GM18951 (cell line): ENCODE results near the gene RFX2.

Experiments used
- POLR2A ChIP-seq: IDR thresholded peaks from 4 replicates; pipeline ENCODE4 v1.6.1; 2011; ENCODE audit warnings: mild to moderate bottlenecking; ENCODE audit not compliant: insufficient read length, insufficient read depth; ENCODE audit errors: extremely low read depth
- in situ Hi-C: fragments of 300-500 bp; cut with MboI; formaldehyde crosslinking; loops from one replicate; pipeline ENCODE4 v1.12.0; 2022; ENCODE audit warnings: low sequenced_read_pairs, mixed read lengths, inconsistent platforms; ENCODE audit not compliant: unreplicated experiment

The RFX2 gene

GRCh38 chr19:5959260-5960004 lies 150.9 kb downstream of the RFX2 start:
- no peak for TF ChIP-seq POLR2A
- in situ Hi-C loops = no loop called here

DNA sequence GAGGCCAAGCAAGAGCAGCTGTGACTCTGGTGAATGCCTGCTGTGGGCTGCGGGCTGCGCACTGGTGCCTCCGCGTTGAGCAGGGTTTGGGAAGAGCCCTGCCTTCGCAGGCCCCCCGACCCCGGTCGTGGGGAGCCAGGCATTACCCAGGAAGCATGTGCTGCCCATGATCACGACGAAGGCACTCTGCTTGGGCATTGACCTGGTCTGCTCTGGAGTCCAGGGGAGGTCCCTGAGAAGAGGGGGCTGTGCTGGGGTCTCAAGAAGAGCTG lies 151.5 kb downstream of the RFX2 start:
- in situ Hi-C loops = no loop called here
- no peak for TF ChIP-seq POLR2A

DNA sequence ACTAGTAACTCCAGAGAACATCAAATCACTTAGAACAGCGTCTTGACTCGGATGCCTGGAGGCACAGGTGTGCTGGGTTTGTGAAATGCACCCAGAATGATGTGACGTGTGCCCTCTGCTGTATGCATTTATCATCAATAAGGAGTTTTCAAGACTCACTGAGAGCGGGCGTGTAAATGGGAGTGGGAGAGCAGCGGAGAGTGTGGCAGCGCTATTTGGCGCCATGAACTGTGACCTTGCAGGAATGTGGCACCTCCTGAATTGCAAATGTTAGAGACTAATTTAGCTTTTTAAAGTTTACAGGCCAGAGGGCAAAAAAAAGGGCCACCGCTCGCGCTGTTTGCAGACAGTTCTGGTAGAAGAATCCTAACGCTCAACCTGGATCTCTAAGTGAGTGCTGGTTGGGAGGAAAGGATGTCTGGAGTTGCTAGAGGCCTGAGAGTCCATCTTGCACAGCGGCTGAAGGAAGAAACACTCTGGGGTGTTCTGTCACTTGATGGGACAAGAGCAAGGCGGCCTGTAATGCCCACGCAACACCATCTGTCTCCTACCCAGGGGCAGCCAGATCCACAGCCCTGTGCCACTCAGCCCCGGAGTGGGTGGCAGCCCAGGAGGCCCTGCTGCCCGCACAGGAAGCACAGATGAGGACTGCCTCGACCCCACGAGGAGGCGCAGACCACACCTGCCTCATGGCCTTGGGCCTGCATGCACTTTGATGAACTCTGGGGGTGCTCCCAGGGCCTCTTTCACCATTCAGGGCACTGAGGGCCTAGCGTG lies 152.0 kb downstream of the RFX2 start:
- no peak for TF ChIP-seq POLR2A
- in situ Hi-C loops = no loop called here

DNA sequence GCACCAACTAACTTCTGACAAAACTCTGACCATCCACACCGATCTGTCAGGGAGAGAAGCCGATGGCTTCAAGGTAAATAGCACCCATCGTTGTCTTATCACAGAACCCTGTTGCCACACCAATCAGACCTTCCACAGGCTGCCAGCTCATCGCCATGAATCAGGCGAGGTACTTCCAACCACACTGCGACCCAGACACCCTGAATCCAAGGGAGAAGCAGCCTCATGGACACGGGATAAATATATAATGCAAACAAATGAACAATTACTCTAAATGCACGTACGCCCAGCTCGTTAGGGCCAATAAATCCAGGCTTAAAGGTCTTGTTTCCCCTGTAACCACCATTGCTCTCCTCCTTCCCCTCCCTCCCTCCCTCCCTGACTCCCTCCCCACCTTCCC lies 153.1 kb downstream of the RFX2 start:
- in situ Hi-C loops = no loop called here
- TF ChIP-seq POLR2A = no peak

DNA sequence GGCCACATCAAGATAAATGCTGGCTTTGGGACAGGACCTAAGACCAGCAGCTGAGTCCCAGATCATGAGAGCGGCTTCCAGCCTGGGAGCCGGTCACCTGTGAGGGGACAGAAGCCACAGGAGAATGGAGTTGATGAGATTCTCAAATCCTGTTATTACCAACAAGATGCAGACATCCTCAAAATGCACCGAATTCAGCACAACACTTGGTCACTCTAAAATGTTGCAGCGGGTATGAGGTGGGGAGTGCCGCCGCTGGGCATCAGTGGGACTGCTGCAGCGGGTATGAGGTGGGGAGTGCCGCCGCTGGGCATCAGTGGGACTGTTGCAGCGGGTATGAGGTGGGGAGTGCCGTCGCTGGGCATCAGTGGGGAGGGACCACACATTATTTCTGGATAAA lies 153.6 kb downstream of the RFX2 start:
- in situ Hi-C loops = no loop called here
- no peak for TF ChIP-seq POLR2A

- in situ Hi-C loops = no loop called here
- no peak for TF ChIP-seq POLR2A
Observed at GRCh38 chr19:5956323-5956722, 154.0 kb downstream of the RFX2 start.

GRCh38 chr19:5955636-5955935 lies 154.7 kb downstream of the RFX2 start:
- in situ Hi-C loops = no loop called here
- TF ChIP-seq POLR2A = no peak

DNA sequence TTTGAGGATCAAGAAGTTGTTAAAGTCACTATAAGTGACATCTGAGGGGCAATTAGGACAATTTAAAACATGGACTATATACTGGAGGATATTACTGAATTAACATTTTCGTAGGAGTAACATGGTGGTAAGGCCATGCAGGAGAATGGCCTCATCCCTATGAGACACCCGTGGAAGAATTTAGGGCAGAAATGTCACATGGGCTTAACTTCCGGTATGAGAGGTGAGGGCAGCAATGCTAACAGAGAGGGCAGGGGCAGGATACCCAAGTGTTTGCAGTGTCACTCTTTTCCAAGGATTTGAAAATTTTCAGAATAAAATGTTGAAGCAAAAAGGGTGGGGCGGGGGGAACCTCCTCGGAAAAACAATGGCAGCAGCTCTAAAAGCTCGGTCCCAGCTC lies 156.0 kb downstream of the RFX2 start:
- in situ Hi-C loops = no loop called here

GRCh38 chr19:5953680-5954213 lies 156.6 kb downstream of the RFX2 start:
- in situ Hi-C loops = no loop called here
- TF ChIP-seq POLR2A = no peak

More for the DNA sequence above, 156.0 kb downstream of the RFX2 start:
- TF ChIP-seq POLR2A = no peak

DNA sequence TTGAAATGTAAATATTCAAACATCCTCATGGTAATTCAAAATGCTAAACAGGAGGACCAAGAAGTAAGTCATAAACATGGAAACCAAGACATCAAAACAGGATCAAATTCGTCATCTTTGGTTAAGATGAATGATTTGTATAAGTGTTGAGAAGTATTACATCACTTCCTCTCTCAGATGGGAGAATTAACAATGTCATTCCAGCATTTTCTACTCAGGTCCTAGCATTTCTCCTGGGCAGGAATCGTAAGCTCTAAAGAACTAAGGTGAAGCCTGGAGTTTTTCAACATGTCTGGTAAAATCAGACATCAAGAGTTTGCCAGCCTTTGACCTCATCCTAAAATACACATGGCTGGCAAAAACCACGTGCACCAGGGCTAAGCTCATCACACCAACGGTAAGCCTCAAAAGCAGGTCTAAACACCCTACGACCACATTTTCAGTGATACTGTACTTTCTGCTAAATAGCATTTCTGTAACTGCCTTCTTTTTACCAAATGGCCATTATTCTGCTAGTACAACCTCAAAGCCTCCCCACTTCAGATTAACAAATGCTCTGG lies 157.2 kb downstream of the RFX2 start:
- in situ Hi-C loops = no loop called here
- TF ChIP-seq POLR2A = no peak

GRCh38 chr19:5952193-5953029 lies 157.9 kb downstream of the RFX2 start:
- no peak for TF ChIP-seq POLR2A
- in situ Hi-C loops = no loop called here

GRCh38 chr19:5951338-5951861 lies 158.9 kb downstream of the RFX2 start:
- no peak for TF ChIP-seq POLR2A
- in situ Hi-C loops = no loop called here

GRCh38 chr19:5950741-5951140 lies 159.6 kb downstream of the RFX2 start:
- in situ Hi-C loops = no loop called here
- TF ChIP-seq POLR2A = no peak
